Hematopoietic multipotent progenitor cell treated with erythropoietin and hydrocortisone succinate and interleukin-3 and kit ligand, for 15 days (in vitro differentiated cells): ENCODE measurements around the gene DNAH10.
"Not testable (repeated sequence)": the region's sequence is repeated elsewhere in the genome, so short reads cannot be mapped to it uniquely, and the experiment has no call there.

Experiments used
- DNase-seq: peaks from one replicate; pipeline ENCODE4 v3.0.0-alpha.2; 2015; ENCODE audit warnings: low spot score

The DNAH10 gene

GRCh38 chr12:123934829-123935228, 172.7 kb downstream of the DNAH10 start:
- no peak for DNase-seq

- DNase-seq = no peak
These were observed 173.9 kb downstream of the DNAH10 start for GRCh38 chr12:123935956-123936355.

GRCh38 chr12:123936471-123936870, 174.4 kb downstream of the DNAH10 start:
- no peak for DNase-seq

GRCh38 chr12:123936956-123937706, 175.0 kb downstream of the DNAH10 start:
- no peak for DNase-seq

- DNase-seq = no peak
These were observed 175.8 kb downstream of the DNAH10 start for GRCh38 chr12:123937707-123938591.

GRCh38 chr12:123938679-123939480, 176.8 kb downstream of the DNAH10 start:
- DNase-seq = no peak

GRCh38 chr12:123939716-123940626, 177.9 kb downstream of the DNAH10 start:
- no peak for DNase-seq

GRCh38 chr12:123940627-123940966, 178.5 kb downstream of the DNAH10 start:
- DNase-seq = no peak

GRCh38 chr12:123941000-123941399, 178.9 kb downstream of the DNAH10 start:
- DNase-seq = no peak

- no peak for DNase-seq
These were observed 179.6 kb downstream of the DNAH10 start for GRCh38 chr12:123941624-123942237.

- no peak for DNase-seq
These were observed 180.1 kb downstream of the DNAH10 start for GRCh38 chr12:123942238-123942653.

- no peak for DNase-seq
These were observed 181.0 kb downstream of the DNAH10 start for GRCh38 chr12:123942911-123943648.

GRCh38 chr12:123943816-123944215, 181.7 kb downstream of the DNAH10 start:
- no peak for DNase-seq

- DNase-seq = no peak
These were observed 182.6 kb downstream of the DNAH10 start for GRCh38 chr12:123944696-123945095.

- DNase-seq = no peak
These were observed 183.4 kb downstream of the DNAH10 start for GRCh38 chr12:123945287-123946151.

GRCh38 chr12:123946152-123946515, 184.0 kb downstream of the DNAH10 start:
- no peak for DNase-seq

- DNase-seq = not testable (repeated sequence)
These were observed 184.7 kb downstream of the DNAH10 start for GRCh38 chr12:123946516-123947505.

GRCh38 chr12:123947531-123947930, 185.4 kb downstream of the DNAH10 start:
- not testable (repeated sequence) for DNase-seq
